Fibroblast of the aortic adventitia (primary cell): ENCODE results near the gene OR10H2. TPM values are rescaled to one million over a fixed set of nuclear protein-coding genes. Genes with fewer than 3 reads are reported as not detected.
"Not testable (repeated sequence)": the region's sequence is repeated elsewhere in the genome, so short reads cannot be mapped to it uniquely, and the experiment has no call there.

Experiments used
- DNase-seq: peaks from one replicate; pipeline ENCODE4 v3.0.0-alpha.2; 2010; ENCODE audit warnings: low read depth
- H3K4me3 ChIP-seq: 2 replicates; pipeline ENCODE4 v1.5.1; 2011; ENCODE audit warnings: low read depth, mild to moderate bottlenecking, control low read depth, low read length, moderate library complexity
- CTCF ChIP-seq: IDR thresholded peaks from 2 replicates; pipeline ENCODE4 v1.5.1; 2011; ENCODE audit warnings: mild to moderate bottlenecking, low read length, control low read depth, inconsistent platforms; ENCODE audit not compliant: insufficient read depth
- total RNA-seq: library from RNA; depleted of rRNA; stranded (reverse); fragments of >200 nt; gene quantifications from 2 replicates; pipeline ENCODE4 v1.2.3, GENCODE V29; 2012; ENCODE audit warnings: low replicate concordance

Gene OR10H2
- not detected in 2 replicates for total RNA-seq

GRCh38 chr19:15727724-15728123 is at the start of gene OR10H2:
TSS of gene OR10H2 (plus strand) at chr19:15728024. CDS start at chr19:15728044, 20 bp downstream.
- no peak for DNase-seq

GRCh38 chr19:15679089-15679488 is 48.7 kb upstream of the OR10H2 start:
- no peak for TF ChIP-seq CTCF
- no peak for DNase-seq
- no peak overlapping the region for H3K4me3 ChIP-seq

More at GRCh38 chr19:15727724-15728123, at the start of gene OR10H2:
- TF ChIP-seq CTCF = no peak
- no peak within 1 kb of the TSS for H3K4me3 ChIP-seq

- not testable (repeated sequence) for DNase-seq, H3K4me3 ChIP-seq
Observed at GRCh38 chr19:15679865-15680264, 48.0 kb upstream of the OR10H2 start.

- no peak for TF ChIP-seq CTCF
- no peak overlapping the region for H3K4me3 ChIP-seq
- DNase-seq = no peak
Observed at GRCh38 chr19:15680478-15681322, 47.1 kb upstream of the OR10H2 start.

- no peak for TF ChIP-seq CTCF
- no peak for DNase-seq
- no peak overlapping the region for H3K4me3 ChIP-seq
Observed at GRCh38 chr19:15683411-15683810, 44.4 kb upstream of the OR10H2 start.

GRCh38 chr19:15684828-15685227 is 43.0 kb upstream of the OR10H2 start:
- no peak overlapping the region for H3K4me3 ChIP-seq
- DNase-seq = no peak
- no peak for TF ChIP-seq CTCF

GRCh38 chr19:15696654-15697194 is 31.1 kb upstream of the OR10H2 start:
- no peak overlapping the region for H3K4me3 ChIP-seq
- no peak for DNase-seq
- TF ChIP-seq CTCF = no peak
